Upper lobe of left lung (tissue), 4 donors: ENCODE data around the gene ANXA4.

Source experiments
- POLR2A ChIP-seq, 4 donors: fragments of 450-650 bp; IDR thresholded peaks; one replicate each; pipeline ENCODE4 v1.5.1; 2016 to 2017; ENCODE audit warnings: antibody characterized with exemption in 4 of 4, mild to moderate bottlenecking in 2 of 4
- TF ChIP-seq, protein P1 (sequence below), 6 experiments: fragments of 450-650 bp in 4 of 6; fragments of 200-600 bp in 2 of 6; sonication (generic) in 2 of 6; IDR thresholded peaks; one replicate each; pipeline ENCODE4 v1.5.1; 2016 to 2019; ENCODE audit warnings: antibody characterized with exemption in 6 of 6

GRCh38 chr2:69703189-69703588 lies 38.7 kb upstream of the ANXA4 start:
- TF ChIP-seq, protein P1, sequence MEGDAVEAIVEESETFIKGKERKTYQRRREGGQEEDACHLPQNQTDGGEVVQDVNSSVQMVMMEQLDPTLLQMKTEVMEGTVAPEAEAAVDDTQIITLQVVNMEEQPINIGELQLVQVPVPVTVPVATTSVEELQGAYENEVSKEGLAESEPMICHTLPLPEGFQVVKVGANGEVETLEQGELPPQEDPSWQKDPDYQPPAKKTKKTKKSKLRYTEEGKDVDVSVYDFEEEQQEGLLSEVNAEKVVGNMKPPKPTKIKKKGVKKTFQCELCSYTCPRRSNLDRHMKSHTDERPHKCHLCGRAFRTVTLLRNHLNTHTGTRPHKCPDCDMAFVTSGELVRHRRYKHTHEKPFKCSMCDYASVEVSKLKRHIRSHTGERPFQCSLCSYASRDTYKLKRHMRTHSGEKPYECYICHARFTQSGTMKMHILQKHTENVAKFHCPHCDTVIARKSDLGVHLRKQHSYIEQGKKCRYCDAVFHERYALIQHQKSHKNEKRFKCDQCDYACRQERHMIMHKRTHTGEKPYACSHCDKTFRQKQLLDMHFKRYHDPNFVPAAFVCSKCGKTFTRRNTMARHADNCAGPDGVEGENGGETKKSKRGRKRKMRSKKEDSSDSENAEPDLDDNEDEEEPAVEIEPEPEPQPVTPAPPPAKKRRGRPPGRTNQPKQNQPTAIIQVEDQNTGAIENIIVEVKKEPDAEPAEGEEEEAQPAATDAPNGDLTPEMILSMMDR (IDR thresholded peaks at IDR 0.05): no peak
- TF ChIP-seq POLR2A (IDR thresholded peaks at IDR 0.05): no peak
